HG02973 (cell line): ENCODE data around the gene CHST11.
A peak's percentile ranks its signal among the peaks of the same experiment; 100 is the strongest.
"Not testable (repeated sequence)": the region's sequence is repeated elsewhere in the genome, so short reads cannot be mapped to it uniquely, and the experiment has no call there.

Experiments
- ATAC-seq: cut with Tn5 transposase; IDR thresholded peaks from one replicate; pipeline ENCODE4 v1.9.1; 2021; ENCODE audit warnings: moderate library complexity; ENCODE audit not compliant: unreplicated experiment

Gene CHST11

DNA sequence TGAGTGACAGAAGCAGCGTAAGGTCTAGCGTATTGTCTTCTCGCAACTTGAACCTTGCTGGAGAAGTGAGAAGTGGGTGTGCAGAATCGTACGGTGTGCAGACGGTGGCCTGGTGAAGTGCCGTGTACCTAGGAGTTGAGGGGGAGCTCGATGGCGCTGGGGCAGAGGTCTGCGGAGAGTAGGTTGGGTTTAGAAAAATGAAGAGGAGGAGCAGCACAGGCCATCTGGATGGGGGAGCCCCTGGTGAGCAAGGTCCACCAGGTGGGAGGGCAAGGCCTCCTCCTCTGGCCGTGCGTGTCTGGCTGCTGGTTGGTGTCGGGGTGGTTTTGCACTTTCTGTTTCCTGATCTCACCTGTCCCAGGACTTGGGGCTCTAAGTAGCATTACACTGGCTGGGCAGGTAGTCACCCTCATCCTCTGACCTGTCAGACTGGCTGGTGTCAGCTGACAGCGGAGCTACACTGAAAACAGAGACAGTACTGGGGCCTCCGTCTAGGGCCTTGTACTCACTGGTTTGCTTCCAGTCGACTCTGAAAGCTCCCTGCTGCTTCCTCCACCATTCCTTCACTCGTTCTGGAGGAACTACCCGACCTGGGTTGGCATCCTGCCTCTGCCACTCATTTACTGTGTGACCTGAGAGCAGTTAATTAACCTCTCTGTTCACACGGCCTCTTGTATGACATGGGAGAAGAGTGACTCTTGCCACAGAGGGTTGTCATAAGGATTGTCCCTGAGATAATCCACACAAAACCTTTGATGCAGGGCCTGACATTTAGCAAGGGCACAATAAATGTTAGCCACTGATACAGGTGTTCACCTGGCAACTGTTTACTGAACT lies 273.1 kb downstream of the CHST11 start:
- no peak for ATAC-seq

DNA sequence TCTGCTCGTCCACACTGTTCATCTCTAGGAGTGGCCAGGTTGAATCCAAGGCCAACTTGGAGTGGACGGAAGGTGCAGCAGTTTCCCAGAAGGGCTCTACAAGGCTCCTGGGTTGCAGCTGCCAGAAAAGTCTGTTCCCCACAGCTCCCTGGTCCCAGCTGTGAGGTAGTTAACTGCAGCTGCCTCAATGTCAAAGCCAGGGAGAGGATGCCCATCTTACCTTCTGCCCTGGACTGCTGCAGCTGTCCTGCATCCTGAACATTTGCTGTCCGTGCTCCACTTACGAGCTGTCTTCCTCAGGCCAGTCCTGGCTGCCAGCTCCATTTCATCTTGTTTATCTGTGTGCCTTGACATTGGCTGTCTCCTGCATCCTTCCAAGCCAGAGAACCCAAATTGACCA lies 274.0 kb downstream of the CHST11 start:
- no peak for ATAC-seq

GRCh38 chr12:104733717-104734175 lies 277.0 kb downstream of the CHST11 start:
- ATAC-seq = no peak

- no peak for ATAC-seq
Measured at GRCh38 chr12:104734541-104735095, 277.9 kb downstream of the CHST11 start.

GRCh38 chr12:104735801-104736200 lies 279.1 kb downstream of the CHST11 start:
- ATAC-seq = no peak

DNA sequence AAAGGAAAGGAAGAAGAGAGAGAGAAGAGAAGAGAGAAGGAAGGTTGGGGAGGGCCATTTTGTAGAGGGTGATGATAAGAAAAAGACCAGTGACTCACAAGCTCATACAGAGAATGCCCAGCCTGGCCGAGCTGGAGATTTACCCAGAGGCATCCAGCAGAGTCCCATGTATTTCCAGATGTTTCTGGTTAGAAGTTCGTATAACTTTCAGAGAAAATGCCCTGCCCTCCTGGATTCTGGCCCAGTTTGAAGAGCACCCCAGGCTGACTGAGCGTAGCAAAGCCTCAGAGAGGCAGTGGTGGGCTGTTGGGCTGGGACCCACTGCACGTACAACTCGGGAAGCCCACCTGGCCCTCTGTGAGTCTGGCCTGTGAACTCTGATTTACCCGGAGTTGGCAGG lies 279.6 kb downstream of the CHST11 start:
- no peak for ATAC-seq

DNA sequence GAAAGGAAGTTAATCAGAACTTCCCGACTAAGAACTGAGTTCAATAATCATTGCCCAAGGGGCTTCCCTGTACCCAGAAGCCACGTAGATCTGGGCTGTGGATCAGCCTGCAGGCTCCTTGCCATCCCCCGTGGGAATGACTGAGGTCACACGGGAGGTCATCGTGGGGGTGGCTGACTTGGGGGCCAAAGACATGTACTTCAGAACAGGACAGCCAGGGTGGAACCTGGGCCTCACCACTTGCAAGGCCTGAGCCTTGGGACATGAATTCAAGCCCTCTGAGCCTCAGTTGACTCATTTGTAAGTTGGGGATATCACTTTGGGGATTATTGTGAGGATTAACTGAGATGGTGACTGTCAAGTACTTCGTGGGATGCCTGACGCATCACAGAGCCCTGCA lies 280.4 kb downstream of the CHST11 start:
- ATAC-seq = no peak

DNA sequence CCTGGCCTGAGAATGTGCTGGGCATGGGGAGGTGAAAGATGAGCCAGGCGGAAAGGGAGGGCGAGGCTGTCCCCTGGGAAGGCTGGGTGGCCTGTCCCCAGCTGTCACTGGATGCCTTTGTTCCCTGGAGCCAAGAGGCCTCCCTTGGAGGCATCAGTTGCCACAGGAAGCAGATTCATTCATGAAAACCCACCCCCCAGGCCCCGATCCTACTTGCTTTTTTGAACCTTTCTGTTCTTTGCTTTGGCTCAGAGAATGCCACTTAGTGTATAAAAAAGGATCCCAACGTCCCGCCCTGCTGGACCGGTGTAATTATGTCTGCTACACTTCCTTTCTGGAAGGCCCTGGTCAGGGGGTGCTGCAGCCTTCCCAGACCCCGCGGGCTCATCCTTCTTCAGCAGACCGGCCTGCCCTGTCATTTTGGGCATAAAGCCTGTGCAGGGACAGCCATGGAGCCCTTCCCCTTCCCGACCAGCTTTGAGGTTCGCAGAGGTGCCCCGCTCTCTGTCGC lies 281.1 kb downstream of the CHST11 start:
- no peak for ATAC-seq

DNA sequence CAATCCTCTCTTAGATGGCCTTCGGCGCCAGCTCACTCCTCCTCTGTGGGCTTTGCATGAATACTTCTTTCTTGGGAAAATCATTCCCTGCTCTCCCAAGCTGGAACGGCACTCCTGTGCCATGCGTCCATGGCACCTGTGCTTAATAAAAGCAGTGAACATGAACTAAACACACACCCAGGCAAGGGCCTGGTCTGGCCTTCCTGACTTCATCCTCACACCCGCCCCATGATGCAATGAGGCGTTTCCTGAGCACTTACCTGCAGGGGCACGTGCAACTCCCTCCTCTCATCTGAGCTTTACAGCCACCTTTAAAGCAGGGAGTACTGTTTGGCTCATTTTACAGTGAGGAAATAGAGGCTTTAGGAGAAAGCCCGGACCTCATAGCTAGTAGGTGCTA lies 281.6 kb downstream of the CHST11 start:
- no peak for ATAC-seq

DNA sequence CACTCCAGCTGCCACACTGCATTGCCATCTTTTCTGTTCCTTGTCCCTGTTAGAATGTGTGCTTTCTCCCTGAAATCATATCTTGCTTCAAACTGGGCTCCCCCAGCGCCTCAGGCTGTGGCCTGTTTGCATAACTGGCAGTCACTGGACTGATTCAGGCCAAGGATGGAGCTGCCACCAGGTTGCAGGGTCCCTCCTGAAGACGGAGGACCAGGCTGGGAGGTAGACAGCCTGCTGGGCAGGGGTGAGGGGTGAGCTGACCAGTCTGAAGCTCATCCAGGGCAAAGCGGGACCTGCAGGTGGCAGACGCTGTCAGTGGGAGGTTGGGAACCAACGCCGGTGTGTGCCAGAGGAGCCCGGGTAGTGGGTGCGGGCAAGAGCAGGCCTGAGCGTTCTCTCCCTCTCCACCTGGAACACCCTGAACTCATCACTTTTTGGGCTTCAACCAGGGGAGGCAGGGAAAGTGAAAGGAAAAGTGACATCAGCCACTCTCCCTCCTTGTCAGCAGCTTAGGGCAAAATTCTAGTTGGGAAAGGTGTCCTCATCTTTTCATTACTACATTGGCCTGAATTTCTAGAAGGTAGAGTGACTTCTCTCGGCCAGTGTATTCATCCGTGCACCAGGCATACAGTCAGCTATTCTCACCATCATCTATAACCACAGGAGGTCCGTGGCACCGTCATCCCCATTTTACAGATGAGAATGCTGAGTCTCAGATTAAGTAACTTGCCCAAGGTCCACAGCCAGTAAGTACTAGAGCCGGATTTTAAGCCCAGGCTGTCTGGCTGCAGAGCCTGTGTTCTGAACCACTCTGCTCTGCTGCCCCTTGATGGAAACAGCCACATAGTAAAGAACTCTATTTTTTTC lies 282.3 kb downstream of the CHST11 start:
- no peak for ATAC-seq

- ATAC-seq = peak; percentile 76
Measured at GRCh38 chr12:104740668-104741067, 283.9 kb downstream of the CHST11 start.

GRCh38 chr12:104741077-104741476 lies 284.3 kb downstream of the CHST11 start:
- peak; percentile 16 for ATAC-seq

DNA sequence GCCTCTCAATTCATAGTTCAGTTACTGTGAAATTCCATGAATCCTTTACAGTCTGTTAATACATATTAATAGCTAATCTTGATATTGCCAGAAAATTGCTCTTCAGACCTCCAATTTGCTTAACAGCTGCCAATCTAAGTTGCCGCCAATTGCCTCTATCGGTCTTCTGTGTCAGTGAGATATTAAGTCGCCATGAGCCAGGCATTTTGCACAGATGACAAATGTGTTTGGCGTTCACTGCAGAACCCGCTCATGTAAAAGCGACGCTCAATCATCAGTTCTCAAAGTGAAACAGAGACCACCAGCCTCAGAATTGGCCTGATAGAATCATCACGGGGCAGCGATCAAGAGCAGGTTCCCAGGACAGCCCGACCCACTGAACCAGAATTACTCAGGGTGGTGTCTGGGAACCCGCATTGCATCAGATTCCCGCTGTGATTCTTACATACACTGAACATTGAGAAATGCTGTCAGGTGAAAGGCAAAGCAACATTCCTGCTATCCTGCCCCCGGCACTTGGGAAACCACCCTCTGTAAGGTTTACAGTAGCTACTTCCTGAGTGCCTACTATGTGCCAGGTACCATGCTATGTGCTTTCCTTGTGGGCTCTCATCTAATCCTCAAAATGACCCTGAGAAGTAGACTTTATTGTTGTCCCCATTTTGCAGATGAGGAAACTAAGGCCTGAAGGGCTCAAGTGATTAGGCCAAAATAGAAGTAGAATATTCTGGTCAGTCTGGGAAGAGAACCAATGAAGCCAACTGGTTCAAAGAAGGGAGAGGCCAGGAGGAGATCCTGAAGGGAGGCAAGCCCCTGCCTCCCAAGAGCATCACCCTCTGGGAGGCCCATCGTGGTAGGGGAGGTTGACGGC lies 285.0 kb downstream of the CHST11 start:
- no peak for ATAC-seq

DNA sequence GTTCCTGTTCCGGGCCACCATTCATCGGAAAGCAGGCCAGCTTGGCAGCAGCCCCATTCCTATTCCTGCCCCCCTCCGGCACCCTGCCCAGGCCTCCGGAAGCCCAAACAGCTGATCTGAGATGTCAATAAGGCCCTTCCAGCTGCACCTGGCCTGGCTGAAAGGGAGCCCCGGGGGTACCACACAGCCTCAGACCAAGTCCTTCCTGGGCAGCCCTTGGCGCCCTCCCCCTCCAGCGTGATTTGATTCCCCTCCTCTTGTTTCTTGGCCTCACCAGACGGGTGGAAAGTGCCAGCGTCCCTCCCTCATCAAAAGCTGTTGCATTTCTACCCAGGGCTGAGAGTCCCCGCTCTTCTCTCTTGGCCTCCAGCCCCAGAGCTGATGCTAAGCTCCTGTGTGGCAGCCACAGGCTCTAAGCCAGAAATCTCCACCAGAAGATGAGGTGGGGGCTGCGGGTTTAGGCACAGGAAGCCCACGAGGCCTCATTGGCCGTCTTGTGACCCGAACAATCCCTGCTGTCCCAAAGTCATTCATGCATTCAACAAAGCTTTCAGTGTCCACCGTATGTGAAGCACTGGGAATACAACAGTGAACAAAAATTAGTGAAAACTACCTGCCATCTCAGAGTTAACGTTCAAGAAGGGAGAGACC lies 285.9 kb downstream of the CHST11 start:
- no peak for ATAC-seq

DNA sequence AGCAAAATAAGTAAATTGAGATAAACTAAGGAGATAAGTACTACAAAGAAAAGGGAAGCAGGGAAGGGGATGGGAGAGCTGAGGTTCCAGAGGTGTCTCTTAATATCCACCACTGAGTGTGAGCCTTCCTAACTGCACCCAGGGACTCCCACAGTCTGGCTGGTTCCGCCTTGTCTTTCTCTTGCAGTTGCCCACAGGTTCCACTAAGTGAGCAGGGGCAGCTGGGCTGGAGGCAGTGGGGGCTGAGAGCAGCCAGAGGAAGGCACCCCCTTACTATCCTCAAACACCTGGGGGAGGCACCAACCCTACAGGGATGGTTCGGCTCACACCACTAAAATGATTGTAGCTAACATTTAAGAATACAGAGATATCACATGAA lies 286.4 kb downstream of the CHST11 start:
- ATAC-seq = no peak

DNA sequence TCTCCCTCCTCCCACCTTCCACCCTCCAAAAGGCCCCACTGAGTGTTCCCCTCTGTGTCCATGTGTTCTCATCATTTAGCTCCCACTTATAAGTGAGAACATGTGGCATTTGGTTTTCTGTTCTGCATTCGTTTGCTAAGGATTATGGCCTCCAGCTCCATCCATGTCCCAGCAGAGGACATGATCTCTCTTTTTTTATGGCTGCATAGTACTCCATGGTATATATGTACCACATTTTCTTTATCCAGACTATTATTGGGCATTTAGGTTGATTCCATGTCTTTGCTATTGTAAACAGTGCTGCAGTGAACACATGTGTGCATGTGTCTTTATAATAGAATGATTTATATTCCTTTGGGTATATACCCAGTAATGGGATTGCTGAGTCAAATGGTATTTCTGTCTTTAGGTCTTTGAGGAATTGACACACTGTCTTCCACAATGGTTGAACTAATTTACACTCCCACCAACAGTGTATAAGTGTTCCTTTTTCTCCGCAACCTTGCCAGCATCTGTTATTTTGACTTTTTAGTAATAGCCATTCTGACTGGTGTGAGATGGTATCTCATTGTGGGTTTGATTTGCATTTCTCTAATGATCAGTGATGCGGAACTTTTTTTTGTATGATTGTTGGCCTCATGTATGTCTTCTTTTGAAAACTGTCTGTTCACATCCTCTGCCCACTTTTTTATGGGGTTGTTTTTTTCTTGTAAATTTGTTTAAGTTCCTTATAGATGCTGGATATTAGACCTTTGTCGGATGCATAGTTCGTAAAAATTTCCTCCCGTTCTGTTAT lies 287.2 kb downstream of the CHST11 start:
- ATAC-seq = not testable (repeated sequence)

- ATAC-seq = no peak
Measured at GRCh38 chr12:104746467-104747088, 289.8 kb downstream of the CHST11 start.

DNA sequence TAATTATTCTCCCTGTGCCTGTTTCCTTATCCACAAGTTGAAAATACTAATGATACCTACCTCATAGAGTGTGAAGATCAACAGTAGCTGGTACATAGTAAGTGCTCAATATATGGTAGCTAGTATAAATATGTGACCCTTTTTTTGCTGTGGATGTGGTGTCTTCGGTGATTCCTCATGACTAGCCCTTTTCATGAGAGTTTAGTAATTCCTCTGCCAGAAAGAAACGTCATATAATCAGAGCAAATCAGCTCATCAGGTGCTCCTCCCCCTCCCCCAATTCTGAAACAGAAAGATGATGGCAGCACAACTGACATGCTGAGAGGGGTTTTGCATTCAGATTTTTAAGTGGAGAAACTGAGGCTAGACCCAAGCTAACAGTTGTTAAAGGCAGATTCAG lies 290.6 kb downstream of the CHST11 start:
- no peak for ATAC-seq

DNA sequence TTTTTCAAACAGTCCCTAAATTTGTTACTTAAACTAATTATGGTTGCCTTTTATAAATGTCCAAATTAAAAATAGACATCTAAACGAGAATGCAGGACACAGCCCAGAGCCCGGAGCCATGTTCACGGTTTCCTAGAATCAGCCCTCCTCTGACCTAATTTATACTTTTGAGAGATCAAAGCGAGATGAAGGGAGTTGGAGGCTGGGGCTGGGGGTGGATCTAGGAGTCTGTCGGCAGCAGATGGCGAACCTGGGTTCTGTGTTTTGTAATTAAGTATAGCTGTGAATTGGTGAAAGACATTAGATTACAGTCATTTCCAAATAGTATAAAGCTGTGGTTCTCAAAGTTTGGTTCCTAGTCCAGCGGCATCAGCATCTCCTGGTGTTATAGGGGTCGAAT lies 291.2 kb downstream of the CHST11 start:
- no peak for ATAC-seq
